AG10803 (cell line): ENCODE results near the gene CCDC12.

Experiments
- DNase-seq: peaks from one replicate; pipeline ENCODE4 v3.0.0; 2010; ENCODE audit warnings: low read depth
- H3K4me3 ChIP-seq: 2 replicates; pipeline ENCODE4 v1.5.1; 2011; ENCODE audit warnings: mild to moderate bottlenecking, low read length, control low read depth
- CTCF ChIP-seq: conservative IDR thresholded peaks from 2 replicates; pipeline ENCODE4 v1.5.1; 2011; ENCODE audit warnings: mild to moderate bottlenecking, low read length, control low read depth, inconsistent platforms

The CCDC12 gene

GRCh38 chr3:46947981-46948791 lies 28.4 kb downstream of the CCDC12 start:
- no peak for TF ChIP-seq CTCF
- H3K4me3 ChIP-seq, result no peak overlapping the region
- DNase-seq, result no peak

GRCh38 chr3:46947546-46947901 lies 29.0 kb downstream of the CCDC12 start:
- H3K4me3 ChIP-seq, result no peak overlapping the region
- DNase-seq, result no peak
- TF ChIP-seq CTCF, result no peak

GRCh38 chr3:46946856-46947545 lies 29.5 kb downstream of the CCDC12 start:
- no peak overlapping the region for H3K4me3 ChIP-seq
- no peak for TF ChIP-seq CTCF
- no peak for DNase-seq

- DNase-seq, result no peak
These were observed 30.1 kb downstream of the CCDC12 start for GRCh38 chr3:46946416-46946815.

GRCh38 chr3:46944191-46944590 lies 32.4 kb downstream of the CCDC12 start:
- no peak for TF ChIP-seq CTCF
- H3K4me3 ChIP-seq, result no peak overlapping the region
- no peak for DNase-seq

More at GRCh38 chr3:46946416-46946815, 30.1 kb downstream of the CCDC12 start:
- no peak for TF ChIP-seq CTCF
- H3K4me3 ChIP-seq, result no peak overlapping the region

- TF ChIP-seq CTCF, result no peak
- no peak overlapping the region for H3K4me3 ChIP-seq
- no peak for DNase-seq
These were observed 33.0 kb downstream of the CCDC12 start for GRCh38 chr3:46943237-46944187.
